Measurements from ENCODE around the gene DNMT1.

GRCh38 chr19:10093295-10094186 is 101.2 kb downstream of the DNMT1 start:
- TF ChIP-seq POLR2AphosphoS5 (IDR thresholded peaks at IDR 0.05) (no peak), CTCF (IDR thresholded peaks at IDR 0.05) (no peak)
